ENCODE results near the gene SDK1. TPM values are rescaled to one million over a fixed set of nuclear protein-coding genes. Genes with fewer than 3 reads are reported as not detected.

The SDK1 gene
- total RNA-seq, 3 donors from 2014 or later (not counting 1 experiment from before 2014, with no cell fraction given) = 0.05 to 0.11 TPM; not detected in 1

- Histone ChIP-seq H3K36me3 (ENCODE audit: control insufficient read depth, insufficient read depth, low read length) (no peaks in the 10 kb centered on the region), H3K4me3 (ENCODE audit: low read length) (no peak overlapping the region), H3K9me3 (ENCODE audit: control insufficient read depth, insufficient read depth, low read length) (no peaks in the 10 kb centered on the region), H3K4me1 (ENCODE audit: control insufficient read depth, insufficient read depth, low read length) (no peaks in the 10 kb centered on the region), H3K27me3 (ENCODE audit: control insufficient read depth, insufficient read depth, low read length) (no peaks in the 10 kb centered on the region), H3K27ac (ENCODE audit: low read length) (no peak overlapping the region)
- no peaks in the 10 kb centered on the region for H3K36me3 Mint-ChIP-seq
- no peaks in the 10 kb centered on the region for H3K4me1 Mint-ChIP-seq
- ATAC-seq (peak in 1 of 3 donors; percentile 18), DNase-seq (no peak)
- TF ChIP-seq CTCF (IDR thresholded peaks at IDR 0.05) = no peak
- H3K27me3 Mint-ChIP-seq (ENCODE audit: low read depth in 2 of 2) = no peaks in the 10 kb centered on the region
- no peak overlapping the region for H3K4me3 Mint-ChIP-seq
- intact Hi-C loops (cut with micrococcal nuclease) = no loop called here
- peaks cover 0 to 2% of the 10 kb centered on the region in 2 donors for H3K9me3 Mint-ChIP-seq
- 90% methylated on average over 26 of the region's 26 CpGs for WGBS (ENCODE audit: insufficient coverage)
- no peak overlapping the region for H3K27ac Mint-ChIP-seq
Observed at GRCh38 chr7:4233621-4234497, 932.8 kb downstream of the SDK1 start.

DNA sequence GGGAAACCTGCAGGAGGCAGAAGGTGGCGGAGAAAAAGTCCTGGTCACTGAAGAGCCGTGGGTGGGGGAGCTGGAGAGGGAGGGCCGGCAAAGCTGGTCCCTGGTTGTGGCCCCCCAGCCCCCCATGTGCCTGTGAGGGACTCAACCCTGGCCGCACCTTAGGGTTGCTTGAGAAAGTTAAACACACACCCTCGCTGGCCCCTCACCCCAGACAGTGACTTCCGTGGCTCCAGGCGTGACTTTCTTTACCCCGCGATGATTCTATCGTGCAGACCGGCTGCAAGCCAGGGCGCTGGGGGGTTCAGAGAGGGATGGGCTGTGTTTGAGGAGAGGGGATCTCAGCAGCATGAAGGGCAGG, 933.4 kb downstream of the SDK1 start:
- Mint-ChIP-seq H3K27ac (no peak overlapping the region), H3K4me3 (no peak overlapping the region), H3K9me3 (peaks cover 0 to 2% of the 10 kb centered on the region in 2 donors), H3K36me3 (no peaks in the 10 kb centered on the region), H3K4me1 (no peaks in the 10 kb centered on the region), H3K27me3 (ENCODE audit: low read depth in 2 of 2) (no peaks in the 10 kb centered on the region)
- ATAC-seq (no peak), DNase-seq (no peak)
- intact Hi-C loops (cut with micrococcal nuclease) = no loop called here
- Histone ChIP-seq H3K27ac (ENCODE audit: low read length) (no peak overlapping the region), H3K36me3 (ENCODE audit: control insufficient read depth, insufficient read depth, low read length) (no peaks in the 10 kb centered on the region), H3K9me3 (ENCODE audit: control insufficient read depth, insufficient read depth, low read length) (no peaks in the 10 kb centered on the region), H3K4me1 (ENCODE audit: control insufficient read depth, insufficient read depth, low read length) (no peaks in the 10 kb centered on the region), H3K4me3 (ENCODE audit: low read length) (no peak overlapping the region), H3K27me3 (ENCODE audit: control insufficient read depth, insufficient read depth, low read length) (no peaks in the 10 kb centered on the region)
- WGBS (ENCODE audit: insufficient coverage) = 89% methylated on average over 12 of the region's 12 CpGs
- no peak for TF ChIP-seq CTCF (IDR thresholded peaks at IDR 0.05)

GRCh38 chr7:4234886-4235285, 933.8 kb downstream of the SDK1 start:
- H3K36me3 Mint-ChIP-seq = no peaks in the 10 kb centered on the region
- no peaks in the 10 kb centered on the region for H3K4me1 Mint-ChIP-seq

More at GRCh38 chr7:4234886-4235285, 933.8 kb downstream of the SDK1 start:
- H3K4me1 ChIP-seq (ENCODE audit: control insufficient read depth, insufficient read depth, low read length) = no peaks in the 10 kb centered on the region
- Mint-ChIP-seq H3K27me3 (ENCODE audit: low read depth in 2 of 2) (no peaks in the 10 kb centered on the region), H3K4me3 (no peak overlapping the region), H3K27ac (no peak overlapping the region), H3K9me3 (peaks cover 0 to 2% of the 10 kb centered on the region in 2 donors)
- no peaks in the 10 kb centered on the region for H3K27me3 ChIP-seq (ENCODE audit: control insufficient read depth, insufficient read depth, low read length)
- ATAC-seq (no peak), DNase-seq (no peak)
- WGBS (ENCODE audit: insufficient coverage) = 86% methylated on average over 9 of the region's 9 CpGs
- no peak overlapping the region for H3K27ac ChIP-seq (ENCODE audit: low read length)
- no peaks in the 10 kb centered on the region for H3K36me3 ChIP-seq (ENCODE audit: control insufficient read depth, insufficient read depth, low read length)
- H3K9me3 ChIP-seq (ENCODE audit: control insufficient read depth, insufficient read depth, low read length) = no peaks in the 10 kb centered on the region
- no peak for TF ChIP-seq CTCF (IDR thresholded peaks at IDR 0.05)
- intact Hi-C loops (cut with micrococcal nuclease) = no loop called here
- H3K4me3 ChIP-seq (ENCODE audit: low read length) = no peak overlapping the region
